ENCODE measurements around the gene CDC5L. TPM values are rescaled to one million over a fixed set of nuclear protein-coding genes. Genes with fewer than 3 reads are reported as not detected.

Gene CDC5L
- total and polyA plus RNA-seq, 2 experiments from 2014 or later, result 15.9 to 20.4 TPM

GRCh38 chr6:44481056-44481455, 93.5 kb downstream of the CDC5L start:
- Histone ChIP-seq H3K27ac (no peak overlapping the region), H3K9me2 (ENCODE audit: insufficient read depth) (no peaks in the 10 kb centered on the region), H3K79me2 (ENCODE audit: insufficient read depth) (no peaks in the 10 kb centered on the region), H3F3A (ENCODE audit: insufficient read depth) (no peaks in the 10 kb centered on the region), H3K4me1 (ENCODE audit: insufficient read depth) (0 out of 2 replicates have a peak, but pooled peaks cover 4% of the 10 kb centered on the region), H3K4me3 (no peak overlapping the region), H3K36me3 (ENCODE audit: low read depth) (no peaks in the 10 kb centered on the region), H4K20me1 (ENCODE audit: insufficient read depth) (no peaks in the 10 kb centered on the region), H2AFZ (no peak overlapping the region), H3K4me2 (ENCODE audit: unreplicated experiment) (no peak overlapping the region), H3K9ac (no peak overlapping the region), H3K27me3 (replicated peaks; ENCODE audit: insufficient read depth) (no peaks in the 10 kb centered on the region), H3K9me3 (ENCODE audit: low read depth) (no peaks in the 10 kb centered on the region)
- no peak for TF ChIP-seq EZH2phosphoT487 (IDR thresholded peaks at IDR 0.05; ENCODE audit: insufficient read depth, low read depth)
- TF ChIP-seq EZH2 (IDR thresholded peaks at IDR 0.05; ENCODE audit: insufficient read depth, poor library complexity, severe bottlenecking), result no peak
- in situ Hi-C loops (cut with MboI), result loop anchor here (25.0 kb wide), 2 partner anchors 1231 to 1431 kb away; no protein-coding TSS in a partner anchor
- WGBS, 2 experiments (ENCODE audit: low coverage in 1 of 2, low lambda C conversion rate in 2 of 2, missing lambda C conversion rate in 2 of 2), result 96 to 100% methylated on average over 6 of the region's 6 CpGs
- no peak for DNase-seq

DNA sequence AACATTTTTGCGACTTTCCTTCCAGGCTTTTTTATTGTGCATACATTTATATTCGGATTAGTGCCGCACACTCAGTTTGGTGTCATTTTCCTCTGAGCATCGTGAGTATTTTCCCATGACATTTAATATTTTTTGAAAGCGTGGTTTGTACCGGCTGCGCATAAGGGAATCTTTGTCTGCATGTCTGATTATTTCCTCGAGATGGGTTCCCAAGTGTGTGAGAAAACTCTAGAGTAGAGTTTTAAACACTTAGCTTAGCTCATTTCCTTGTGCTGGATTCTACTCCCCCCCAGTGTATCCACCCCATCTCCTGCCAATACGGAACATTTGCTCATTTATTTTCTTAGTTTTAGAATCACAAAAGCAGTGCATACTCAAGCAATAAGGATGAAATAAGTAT, 94.3 kb downstream of the CDC5L start:
- H3F3A ChIP-seq (ENCODE audit: insufficient read depth), result no peaks in the 10 kb centered on the region
- no peaks in the 10 kb centered on the region for H3K9me3 ChIP-seq (ENCODE audit: low read depth)
- H3K27me3 ChIP-seq (replicated peaks; ENCODE audit: insufficient read depth), result no peaks in the 10 kb centered on the region
- no peak overlapping the region for H3K4me2 ChIP-seq (ENCODE audit: unreplicated experiment)
- in situ Hi-C loops (cut with MboI), result loop anchor here (25.0 kb wide), 2 partner anchors 1231 to 1431 kb away; no protein-coding TSS in a partner anchor
- no peak for TF ChIP-seq EZH2phosphoT487 (IDR thresholded peaks at IDR 0.05; ENCODE audit: insufficient read depth, low read depth)
- no peak for TF ChIP-seq EZH2 (IDR thresholded peaks at IDR 0.05; ENCODE audit: insufficient read depth, poor library complexity, severe bottlenecking)
- H3K27ac ChIP-seq, result no peak overlapping the region
- no peaks in the 10 kb centered on the region for H4K20me1 ChIP-seq (ENCODE audit: insufficient read depth)
- H3K4me1 ChIP-seq (ENCODE audit: insufficient read depth), result 0 out of 2 replicates have a peak, but pooled peaks cover 11% of the 10 kb centered on the region
- H2AFZ ChIP-seq, result no peak overlapping the region
- no peaks in the 10 kb centered on the region for H3K9me2 ChIP-seq (ENCODE audit: insufficient read depth)
- no peaks in the 10 kb centered on the region for H3K79me2 ChIP-seq (ENCODE audit: insufficient read depth)
- DNase-seq, result no peak
- no peak overlapping the region for H3K4me3 ChIP-seq
- H3K36me3 ChIP-seq (ENCODE audit: low read depth), result no peaks in the 10 kb centered on the region
- 96 to 97% methylated on average over 9 of the region's 9 CpGs for WGBS, 2 experiments (ENCODE audit: low coverage in 1 of 2, low lambda C conversion rate in 2 of 2, missing lambda C conversion rate in 2 of 2)
- H3K9ac ChIP-seq, result no peak overlapping the region

GRCh38 chr6:44485601-44486401, 98.3 kb downstream of the CDC5L start:
- Histone ChIP-seq H3F3A (ENCODE audit: insufficient read depth) (peaks cover 15% of the 10 kb centered on the region), H3K79me2 (ENCODE audit: insufficient read depth) (no peaks in the 10 kb centered on the region), H3K36me3 (ENCODE audit: low read depth) (no peaks in the 10 kb centered on the region), H3K9me3 (ENCODE audit: low read depth) (no peaks in the 10 kb centered on the region), H3K4me3 (no peak overlapping the region), H3K9ac (no peak overlapping the region), H3K27me3 (replicated peaks; ENCODE audit: insufficient read depth) (no peaks in the 10 kb centered on the region), H3K27ac (no peak overlapping the region), H4K20me1 (ENCODE audit: insufficient read depth) (no peaks in the 10 kb centered on the region), H2AFZ (peak overlapping the region; percentile 30; the same call in 1 of the 2 replicates), H3K9me2 (ENCODE audit: insufficient read depth) (no peaks in the 10 kb centered on the region), H3K4me1 (ENCODE audit: insufficient read depth) (peaks cover 26% of the 10 kb centered on the region), H3K4me2 (ENCODE audit: unreplicated experiment) (peak overlapping the region; percentile 1)
- 59 to 64% methylated on average over 12 of the region's 12 CpGs for WGBS, 2 experiments (ENCODE audit: low coverage in 1 of 2, low lambda C conversion rate in 2 of 2, missing lambda C conversion rate in 2 of 2)
- in situ Hi-C loops (cut with MboI), result loop anchor here (25.0 kb wide), 2 partner anchors 1226 to 1426 kb away; no protein-coding TSS in a partner anchor
- TF ChIP-seq EZH2phosphoT487 (IDR thresholded peaks at IDR 0.05; ENCODE audit: insufficient read depth, low read depth) (no peak), EZH2 (IDR thresholded peaks at IDR 0.05; ENCODE audit: insufficient read depth, poor library complexity, severe bottlenecking) (no peak)
- peak; percentile 35 for DNase-seq

DNA sequence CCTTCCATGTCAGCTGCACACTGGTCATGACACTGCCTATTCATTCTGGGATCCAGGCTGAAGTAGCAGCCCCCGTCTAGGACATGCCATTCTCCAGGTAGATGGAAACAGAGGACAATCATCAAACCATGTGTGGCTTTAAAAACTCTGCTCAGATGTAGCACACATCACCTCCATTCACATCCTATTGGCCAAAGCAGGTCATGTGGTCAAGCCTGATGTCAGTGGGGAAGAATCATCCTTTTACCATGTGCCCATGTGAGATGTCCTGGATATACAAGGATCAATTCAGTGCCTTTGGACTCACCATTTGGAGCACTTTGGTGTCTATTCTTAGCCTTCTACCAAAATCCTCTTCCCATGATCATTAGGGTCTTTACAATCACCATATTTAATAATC, 99.5 kb downstream of the CDC5L start:
- no peak overlapping the region for H3K4me2 ChIP-seq (ENCODE audit: unreplicated experiment)
- H3K4me3 ChIP-seq, result no peak overlapping the region
- H3K27ac ChIP-seq, result no peak overlapping the region
- H3K9ac ChIP-seq, result no peak overlapping the region
- H4K20me1 ChIP-seq (ENCODE audit: insufficient read depth), result no peaks in the 10 kb centered on the region
- H3K79me2 ChIP-seq (ENCODE audit: insufficient read depth), result no peaks in the 10 kb centered on the region
- in situ Hi-C loops (cut with MboI), result loop anchor here (25.0 kb wide), 2 partner anchors 1225 to 1425 kb away; no protein-coding TSS in a partner anchor
- DNase-seq, result no peak
- H3K9me3 ChIP-seq (ENCODE audit: low read depth), result no peaks in the 10 kb centered on the region
- peaks cover 30% of the 10 kb centered on the region for H3K4me1 ChIP-seq (ENCODE audit: insufficient read depth)
- TF ChIP-seq EZH2 (IDR thresholded peaks at IDR 0.05; ENCODE audit: insufficient read depth, poor library complexity, severe bottlenecking), result no peak
- TF ChIP-seq EZH2phosphoT487 (IDR thresholded peaks at IDR 0.05; ENCODE audit: insufficient read depth, low read depth), result no peak
- H3F3A ChIP-seq (ENCODE audit: insufficient read depth), result peaks cover 18% of the 10 kb centered on the region
- no peaks in the 10 kb centered on the region for H3K9me2 ChIP-seq (ENCODE audit: insufficient read depth)
- H2AFZ ChIP-seq, result no peak overlapping the region
- H3K27me3 ChIP-seq (replicated peaks; ENCODE audit: insufficient read depth), result no peaks in the 10 kb centered on the region
- 86 to 100% methylated on average over 1 of the region's 1 CpG for WGBS, 2 experiments (ENCODE audit: low coverage in 1 of 2, low lambda C conversion rate in 2 of 2, missing lambda C conversion rate in 2 of 2)
- H3K36me3 ChIP-seq (ENCODE audit: low read depth), result no peaks in the 10 kb centered on the region

All from GM23248 (cell line).